SKM-1 (cell line): ENCODE measurements around the gene RFX4.
"Not testable (repeated sequence)": the region's sequence is repeated elsewhere in the genome, so short reads cannot be mapped to it uniquely, and the experiment has no call there.

ENCODE experiments used
- DNase-seq: peaks from one replicate; lab custom pipeline; 2025; ENCODE audit not compliant: unreplicated experiment; lab: John Stamatoyannopoulos, UW

RFX4 gene

DNA sequence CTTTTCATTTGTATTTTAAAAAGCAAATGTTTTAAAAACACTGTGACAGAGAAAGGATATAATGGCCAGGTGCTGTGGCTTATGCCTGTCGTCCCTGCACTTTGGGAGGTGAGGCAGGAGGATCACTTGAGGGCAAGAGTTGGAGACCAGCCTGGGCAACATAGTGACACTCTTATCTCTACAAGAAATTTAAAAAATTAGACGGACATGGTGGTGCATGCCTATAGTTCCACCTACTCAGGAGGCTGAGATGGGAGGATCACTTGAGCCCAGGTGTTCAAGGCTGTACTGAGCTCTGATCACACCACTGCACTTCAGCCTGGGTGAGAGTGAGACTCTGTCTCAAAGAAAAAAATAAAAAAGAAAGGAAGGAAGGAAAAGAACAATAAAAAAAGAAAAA is 7.8 kb downstream of the RFX4 start:
- DNase-seq, result no peak

DNA sequence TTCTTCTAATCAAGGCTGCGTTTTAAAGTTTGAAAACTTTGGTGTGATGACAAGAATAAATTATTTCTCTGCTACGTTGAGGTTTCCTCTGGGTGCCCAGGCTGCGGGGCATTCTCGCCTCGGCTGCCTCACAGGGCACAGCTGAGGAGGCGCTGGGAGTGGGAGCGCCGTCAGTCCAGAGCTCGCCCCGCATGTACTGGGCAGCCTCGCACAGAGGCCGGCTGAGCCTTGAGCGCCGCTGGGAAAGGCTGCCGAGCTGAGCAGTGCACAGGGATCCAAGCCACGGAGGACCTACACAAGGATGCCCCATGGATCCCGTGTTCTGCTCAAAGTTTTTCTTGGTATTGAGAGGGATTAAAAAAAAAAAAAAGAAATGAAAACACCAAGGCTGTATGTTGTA is 11.6 kb downstream of the RFX4 start:
- no peak for DNase-seq

GRCh38 chr12:106595268-106595667 is 12.5 kb downstream of the RFX4 start:
- no peak for DNase-seq

DNA sequence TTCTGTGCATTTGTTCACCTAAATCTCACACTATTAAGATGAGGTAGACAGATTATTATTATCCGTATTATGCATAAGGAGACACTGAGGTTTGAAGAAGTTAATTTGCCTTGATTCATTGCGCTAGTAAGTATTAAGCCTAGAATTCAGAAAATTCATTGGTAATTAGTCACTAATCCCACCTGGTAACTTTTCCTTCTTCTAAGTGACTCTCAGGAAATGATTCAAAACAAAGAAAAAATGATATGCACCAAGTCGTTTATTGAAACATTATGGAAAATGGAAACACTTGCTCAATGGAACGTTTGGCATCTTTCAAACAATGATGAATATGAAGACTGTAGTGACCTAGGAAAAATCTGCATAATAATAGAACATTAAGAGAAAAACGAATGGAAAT is 15.2 kb downstream of the RFX4 start:
- no peak for DNase-seq

GRCh38 chr12:106599302-106599701 is 16.5 kb downstream of the RFX4 start:
- DNase-seq, result no peak

- DNase-seq, result no peak
Measured at GRCh38 chr12:106600503-106600902, 17.7 kb downstream of the RFX4 start.

DNA sequence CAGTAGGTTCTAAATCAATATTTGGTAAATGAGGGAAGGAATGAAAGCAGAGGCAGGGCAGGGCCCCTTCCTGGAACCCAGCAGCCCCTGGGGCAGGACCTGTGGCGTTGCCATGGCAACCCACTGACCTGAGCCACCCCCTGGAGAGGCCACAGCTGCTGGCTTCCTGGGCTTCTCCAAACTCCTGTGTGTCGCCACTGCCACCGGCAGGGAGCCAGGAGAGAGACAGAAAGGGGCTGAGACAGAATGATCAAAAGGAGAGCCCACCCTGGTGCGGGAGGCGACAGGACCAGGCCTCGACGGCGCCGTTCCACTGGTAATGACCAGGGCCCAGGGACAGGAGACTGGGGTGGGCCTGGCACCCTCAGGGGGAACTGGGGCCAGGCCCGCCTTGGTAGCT is 18.2 kb downstream of the RFX4 start:
- no peak for DNase-seq

GRCh38 chr12:106601496-106601895 is 18.7 kb downstream of the RFX4 start:
- no peak for DNase-seq

- no peak for DNase-seq
Measured at GRCh38 chr12:106602076-106602475, 19.3 kb downstream of the RFX4 start.

DNA sequence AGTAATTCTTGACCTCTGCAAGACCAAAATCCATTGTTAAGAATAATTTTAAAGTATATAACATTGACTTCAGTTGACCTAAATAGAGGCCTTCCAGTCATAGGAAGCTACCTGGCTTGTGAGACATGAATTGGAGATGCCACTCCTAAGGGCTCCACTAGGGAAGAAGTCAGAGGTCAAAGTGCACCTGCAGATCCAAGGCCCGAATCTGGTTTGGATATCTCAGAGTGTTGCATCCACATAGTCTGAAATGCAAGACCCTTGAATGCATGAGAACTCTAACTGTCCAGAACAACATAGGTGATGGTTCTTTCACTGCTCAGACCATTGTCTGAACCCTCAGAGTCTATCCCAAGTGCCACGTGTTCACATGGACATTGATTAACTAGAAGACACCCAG is 22.4 kb downstream of the RFX4 start:
- no peak for DNase-seq

DNA sequence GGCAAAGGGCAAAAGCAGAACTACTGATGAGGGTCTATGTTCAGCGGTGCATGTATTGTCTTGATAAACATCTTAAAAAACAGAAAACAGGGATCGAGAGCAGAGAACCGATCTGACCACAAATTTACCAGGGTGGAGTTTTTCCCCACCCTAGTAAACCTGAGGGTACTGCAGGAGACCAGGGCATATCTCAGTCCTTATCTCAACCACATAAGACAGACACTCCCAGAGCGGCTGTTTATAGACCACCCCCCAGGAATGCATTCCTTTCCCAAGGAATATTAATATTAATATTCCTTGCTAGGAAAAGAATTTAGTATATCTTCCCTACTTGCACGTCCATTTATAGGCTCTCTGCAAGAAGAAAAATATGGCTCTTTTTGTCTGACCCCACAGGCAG is 37.8 kb downstream of the RFX4 start:
- not testable (repeated sequence) for DNase-seq

DNA sequence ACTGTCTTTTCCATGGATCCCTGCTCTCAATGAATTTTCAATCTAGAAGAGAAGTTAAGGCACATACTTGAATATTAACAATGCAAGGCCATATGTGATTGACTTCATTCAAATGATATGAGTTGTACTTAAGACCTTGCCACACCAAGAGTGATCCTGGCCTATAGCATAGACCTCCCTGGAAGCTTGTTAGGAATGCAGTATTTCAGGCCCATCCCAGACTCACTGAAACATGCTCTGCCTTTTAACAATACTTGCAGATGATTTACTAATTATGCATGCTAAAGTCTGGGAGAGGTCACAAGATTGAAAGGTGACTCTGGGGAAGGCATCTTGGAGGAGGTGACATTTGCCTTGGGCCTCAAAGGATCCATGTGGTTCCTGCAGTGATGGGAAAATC is 43.2 kb downstream of the RFX4 start:
- DNase-seq, result no peak

GRCh38 chr12:106629797-106630659 is 47.2 kb downstream of the RFX4 start:
- DNase-seq, result no peak

GRCh38 chr12:106631150-106631549 is 48.3 kb downstream of the RFX4 start:
- DNase-seq, result no peak

- DNase-seq, result no peak
Measured at GRCh38 chr12:106631797-106632196, 49.0 kb downstream of the RFX4 start.

- DNase-seq, result no peak
Measured at GRCh38 chr12:106632797-106633450, 50.1 kb downstream of the RFX4 start.

DNA sequence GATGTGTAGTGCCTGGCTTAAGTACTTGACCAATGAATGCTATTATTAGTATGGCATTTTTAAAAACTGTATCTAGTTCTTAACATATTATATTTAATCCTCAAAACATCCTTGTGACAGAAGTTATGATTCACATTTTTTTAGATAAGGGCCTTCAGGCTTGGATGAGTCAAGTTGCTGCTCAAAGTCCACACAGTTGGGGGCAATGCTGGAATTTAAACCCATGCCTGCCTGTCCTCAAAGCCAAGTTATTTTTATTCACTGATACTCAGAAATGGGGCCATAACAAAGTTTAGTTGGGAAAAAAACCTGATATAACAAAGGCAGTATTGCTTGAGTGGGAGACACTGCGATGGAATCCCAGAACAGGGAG is 50.6 kb downstream of the RFX4 start:
- no peak for DNase-seq

GRCh38 chr12:106634206-106634605 is 51.4 kb downstream of the RFX4 start:
- no peak for DNase-seq

- DNase-seq, result no peak
Measured at GRCh38 chr12:106643000-106643399, 60.2 kb downstream of the RFX4 start.

GRCh38 chr12:106644335-106645073 is 61.7 kb downstream of the RFX4 start:
- DNase-seq, result no peak

- no peak for DNase-seq
Measured at GRCh38 chr12:106645074-106645421, 62.2 kb downstream of the RFX4 start.
